GM23338 (cell line): ENCODE results near the gene ADGRG1. TPM values are rescaled to one million over a fixed set of nuclear protein-coding genes. Genes with fewer than 3 reads are reported as not detected.

ENCODE experiments used
- ATAC-seq: fragments of 200-7000 bp; cut with Tn5 transposase; 3 replicates; pipeline ENCODE4 v1.9.1; 2020
- DNase-seq: peaks from one replicate; pipeline ENCODE4 v3.0.0-alpha.2; 2015; ENCODE audit warnings: low spot score
- H2AFZ ChIP-seq: fragments of 200-600 bp; sonication (generic); 2 replicates; pipeline ENCODE4 v1.8.0; 2016; ENCODE audit warnings: antibody characterized with exemption, mild to moderate bottlenecking, moderate library complexity
- H3F3A ChIP-seq: fragments of 200-600 bp; sonication (generic); replicated peaks from 2 replicates; pipeline ENCODE4 v1.8.0; 2017; ENCODE audit warnings: antibody characterized with exemption, mixed run types, low read depth
- H3K27ac ChIP-seq: fragments of 200-600 bp; sonication (generic); 2 replicates; pipeline ENCODE4 v1.6.1; 2016; ENCODE audit warnings: low read depth
- H3K27me3 ChIP-seq: fragments of 200-600 bp; sonication (generic); 2 replicates; pipeline ENCODE4 v1.8.0; 2016; ENCODE audit warnings: mild to moderate bottlenecking, mixed run types, moderate library complexity; ENCODE audit not compliant: insufficient read depth
- H3K36me3 ChIP-seq: fragments of 200-600 bp; sonication (generic); 2 replicates; pipeline ENCODE4 v1.8.0; 2016; ENCODE audit warnings: mild to moderate bottlenecking; ENCODE audit not compliant: insufficient read depth
- H3K4me1 ChIP-seq: fragments of 200-600 bp; sonication (generic); 2 replicates; pipeline ENCODE4 v1.8.0; 2016; ENCODE audit warnings: mild to moderate bottlenecking, moderate library complexity; ENCODE audit not compliant: insufficient read depth
- H3K4me2 ChIP-seq: fragments of 200-600 bp; sonication (generic); 2 replicates; pipeline ENCODE4 v1.7.1; 2017; ENCODE audit warnings: mixed run types
- H3K4me3 ChIP-seq: fragments of 200-600 bp; sonication (generic); 2 replicates; pipeline ENCODE4 v1.6.1; 2016; ENCODE audit warnings: mixed run types
- H3K79me2 ChIP-seq: fragments of 200-600 bp; sonication (generic); replicated peaks from 2 replicates; pipeline ENCODE4 v1.8.0; 2017; ENCODE audit warnings: mild to moderate bottlenecking; ENCODE audit not compliant: insufficient read depth
- H3K9me2 ChIP-seq: fragments of 200-600 bp; sonication (generic); 2 replicates; pipeline ENCODE4 v1.8.0; 2017; ENCODE audit not compliant: insufficient read depth
- H4K20me1 ChIP-seq: fragments of 200-600 bp; sonication (generic); replicated peaks from 2 replicates; pipeline ENCODE4 v1.8.0; 2017; ENCODE audit warnings: mild to moderate bottlenecking; ENCODE audit not compliant: insufficient read depth
- H3K27ac Mint-ChIP-seq: 2 replicates; pipeline ENCODE4 v1.8.0; 2020; ENCODE audit warnings: inconsistent platforms, mild to moderate bottlenecking, moderate library complexity, mixed read lengths
- H3K27me3 Mint-ChIP-seq: 3 replicates; pipeline ENCODE4 v1.8.0; 2022; ENCODE audit warnings: low read depth, mild to moderate bottlenecking, moderate library complexity, mixed read lengths, inconsistent platforms; ENCODE audit not compliant: insufficient read depth, poor library complexity
- H3K36me3 Mint-ChIP-seq: 3 replicates; pipeline ENCODE4 v1.8.0; 2021; ENCODE audit warnings: low read depth, mild to moderate bottlenecking, inconsistent platforms, moderate library complexity, mixed read lengths
- H3K4me1 Mint-ChIP-seq: 3 replicates; pipeline ENCODE4 v1.8.0; 2020; ENCODE audit warnings: mild to moderate bottlenecking, inconsistent platforms, mixed read lengths
- H3K4me3 Mint-ChIP-seq: 3 replicates; pipeline ENCODE4 v1.8.0; 2021; ENCODE audit warnings: moderate library complexity, mild to moderate bottlenecking, inconsistent platforms, mixed read lengths
- H3K9me3 Mint-ChIP-seq: 3 replicates; pipeline ENCODE4 v1.8.0; 2020; ENCODE audit warnings: moderate library complexity, mild to moderate bottlenecking, inconsistent platforms, mixed read lengths
- CREB1 ChIP-seq: fragments of 250-450 bp; sonication (Bioruptor Pico); IDR thresholded peaks from 2 replicates; pipeline ENCODE4 v1.5.0; 2020; ENCODE audit warnings: low read depth, mild to moderate bottlenecking, moderate library complexity
- CTCF ChIP-seq, 2 experiments: fragments of 200-600 bp in 1 of 2; sonication (generic) in 1 of 2; conservative IDR thresholded peaks; 2 replicates each; pipeline versions ENCODE4 v1.5.1 to v1.6.1; 2016 to 2017; ENCODE audit warnings: antibody characterized with exemption in 2 of 2, low read depth in 2 of 2, mild to moderate bottlenecking in 2 of 2, moderate library complexity in 1 of 2
- ETS1 ChIP-seq: IDR thresholded peaks from 2 replicates; pipeline ENCODE4 v1.6.1; 2016; ENCODE audit warnings: antibody characterized with exemption
- EZH2 ChIP-seq: fragments of 200-600 bp; sonication (generic); IDR thresholded peaks from one replicate; pipeline ENCODE4 v1.8.0; 2017; ENCODE audit warnings: antibody characterized with exemption, mild to moderate bottlenecking, low read depth; ENCODE audit not compliant: unreplicated experiment
- EZH2phosphoT487 ChIP-seq: fragments of 200-600 bp; sonication (generic); IDR thresholded peaks from one replicate; pipeline ENCODE4 v1.8.1; 2018; ENCODE audit warnings: antibody characterized with exemption; ENCODE audit not compliant: unreplicated experiment
- JUNB ChIP-seq: IDR thresholded peaks from one replicate; pipeline ENCODE4 v1.6.1; 2016; ENCODE audit warnings: antibody characterized with exemption; ENCODE audit not compliant: unreplicated experiment
- NANOG ChIP-seq: IDR thresholded peaks from 2 replicates; pipeline ENCODE4 v1.6.1; 2016; ENCODE audit warnings: antibody characterized with exemption, borderline replicate concordance
- STAT1 ChIP-seq: IDR thresholded peaks from one replicate; pipeline ENCODE4 v1.6.1; 2016; ENCODE audit warnings: antibody characterized with exemption; ENCODE audit not compliant: unreplicated experiment
- ZNF331 ChIP-seq: fragments of 250-450 bp; sonication (Bioruptor Pico); IDR thresholded peaks from 2 replicates; pipeline ENCODE4 v1.5.0; 2020; ENCODE audit warnings: low read depth, mild to moderate bottlenecking, moderate library complexity
- ZNF462 ChIP-seq: fragments of 250-450 bp; sonication (Bioruptor Pico); IDR thresholded peaks from 2 replicates; pipeline ENCODE4 v1.5.0; 2020; ENCODE audit warnings: mild to moderate bottlenecking, moderate library complexity
- polyA plus RNA-seq: library from polyadenylated mRNA; unstranded; fragments of >200 nt; fragmentation: Nextera tagmentation; extraction: Ambion mirVana; gene quantifications from 2 replicates; pipeline ENCODE4 v1.2.1, GENCODE V29; 2016
- total RNA-seq: library from RNA; depleted of rRNA; stranded (reverse); fragments of >200 nt; shearing (Covaris generic); gene quantifications from 2 replicates; pipeline ENCODE4 v1.2.3, GENCODE V29; 2014

Gene ADGRG1
- total and polyA plus RNA-seq, 2 experiments from 2014 or later: 0.14 to 0.47 TPM

- no peak overlapping the region for H2AFZ ChIP-seq
- no peaks in the 10 kb centered on the region for H3K9me2 ChIP-seq
- H3F3A ChIP-seq: no peaks in the 10 kb centered on the region
- ATAC-seq (no peak), DNase-seq (no peak)
- H3K27ac Mint-ChIP-seq: no peak overlapping the region
- no peaks in the 10 kb centered on the region for H3K36me3 ChIP-seq
- H3K4me1 Mint-ChIP-seq: peaks cover 8% of the 10 kb centered on the region; the same call in 2 of the 3 replicates
- no peaks in the 10 kb centered on the region; the same call in 1 of the 2 replicates for H4K20me1 ChIP-seq
- TF ChIP-seq NANOG (no peak), EZH2 (no peak), ETS1 (no peak), EZH2phosphoT487 (no peak), CTCF (conservative IDR thresholded peaks at IDR 0.05; ENCODE audit: low read depth in 2 of 2) (no peak), CREB1 (CRISPR knock-in tag) (no peak), JUNB (no peak), ZNF331 (CRISPR knock-in tag) (no peak)
- no peak overlapping the region for H3K4me3 Mint-ChIP-seq
- H3K27me3 ChIP-seq: no peaks in the 10 kb centered on the region
- H3K4me3 ChIP-seq: no peak overlapping the region
- H3K27ac ChIP-seq: no peak overlapping the region
- no peak overlapping the region for H3K4me2 ChIP-seq
- no peaks in the 10 kb centered on the region for H3K36me3 Mint-ChIP-seq
- H3K79me2 ChIP-seq: no peaks in the 10 kb centered on the region
- no peaks in the 10 kb centered on the region; the same call in 1 of the 2 replicates for H3K4me1 ChIP-seq
- no peaks in the 10 kb centered on the region for H3K9me3 Mint-ChIP-seq
- peaks cover 16% of the 10 kb centered on the region for H3K27me3 Mint-ChIP-seq
Measured at GRCh38 chr16:57637965-57638364, 9.5 kb downstream of the ADGRG1 start.

- no peaks in the 10 kb centered on the region for H3K36me3 ChIP-seq
- no peaks in the 10 kb centered on the region for H3K9me2 ChIP-seq
- no peak for DNase-seq
- no peaks in the 10 kb centered on the region for H3K27me3 ChIP-seq
- Mint-ChIP-seq H3K9me3 (no peaks in the 10 kb centered on the region), H3K4me1 (peaks cover 8% of the 10 kb centered on the region; the same call in 2 of the 3 replicates), H3K36me3 (no peaks in the 10 kb centered on the region), H3K4me3 (no peak overlapping the region), H3K27ac (no peak overlapping the region), H3K27me3 (peaks cover 16% of the 10 kb centered on the region)
- no peak overlapping the region for H3K4me2 ChIP-seq
- ATAC-seq: no peak
- no peak overlapping the region for H2AFZ ChIP-seq
- H3K27ac ChIP-seq: no peak overlapping the region
- no peaks in the 10 kb centered on the region for H3F3A ChIP-seq
- no peaks in the 10 kb centered on the region; the same call in 1 of the 2 replicates for H4K20me1 ChIP-seq
- H3K4me1 ChIP-seq: no peaks in the 10 kb centered on the region; the same call in 1 of the 2 replicates
- no peak overlapping the region for H3K4me3 ChIP-seq
- no peaks in the 10 kb centered on the region for H3K79me2 ChIP-seq
- no peak for TF ChIP-seq STAT1
- TF ChIP-seq JUNB: no peak
- TF ChIP-seq ZNF462 (CRISPR knock-in tag): no peak
- no peak for TF ChIP-seq CREB1 (CRISPR knock-in tag)
- TF ChIP-seq NANOG: no peak
- no peak for TF ChIP-seq ZNF331 (CRISPR knock-in tag)
Measured at GRCh38 chr16:57638381-57638780, 10.0 kb downstream of the ADGRG1 start.
